K562 (cell line): ENCODE data around the gene PI4KA.

Experiments used
- CEBPB ChIP-seq: fragments of 450-650 bp; IDR thresholded peaks from 2 replicates; pipeline ENCODE4 v1.6.1; 2016; ENCODE audit warnings: missing genetic modification characterization, missing compliant biosample characterization
- CREM ChIP-seq: IDR thresholded peaks from 2 replicates; pipeline ENCODE4 v1.6.1; 2014; ENCODE audit warnings: antibody characterized with exemption, low read depth
- CTCF ChIP-seq, 3 experiments: IDR thresholded peaks in 2 of 3; conservative IDR thresholded peaks in 1 of 3; 2 replicates each; pipeline ENCODE4 v1.5.1; 2011 to 2012; ENCODE audit warnings: low read length in 3 of 3, mild to moderate bottlenecking in 3 of 3, control low read depth in 2 of 3, improper control_type of control experiment in 1 of 3, inconsistent platforms in 1 of 3, low read depth in 1 of 3, mixed read lengths in 1 of 3, moderate library complexity in 1 of 3; ENCODE audit not compliant: insufficient read depth in 2 of 3
- GTF3C2 ChIP-seq: IDR thresholded peaks from 3 replicates; pipeline ENCODE4 v1.6.1; 2011; ENCODE audit warnings: borderline replicate concordance, mild to moderate bottlenecking, moderate library complexity; ENCODE audit not compliant: insufficient read length; ENCODE audit errors: extremely low read depth
- HMG20B ChIP-seq: fragments of 250-450 bp; sonication (Bioruptor Pico); IDR thresholded peaks from 2 replicates; pipeline ENCODE4 v1.5.0; 2021; ENCODE audit warnings: mild to moderate bottlenecking
- MLX ChIP-seq, 2 experiments: fragments of 450-650 bp in 1 of 2; sonication (generic) in 1 of 2; formaldehyde crosslinking; conservative IDR thresholded peaks; 2 replicates each; pipeline versions ENCODE4 v1.4.0 to v1.8.1; 2020 to 2022; ENCODE audit warnings: mild to moderate bottlenecking in 1 of 2, missing genetic modification reagents in 1 of 2
- RHOXF2B ChIP-seq: fragments of 250-450 bp; sonication (Bioruptor Pico); conservative IDR thresholded peaks from 2 replicates; pipeline ENCODE4 v1.5.1; 2021
- SMARCC2 ChIP-seq: fragments of 450-650 bp; IDR thresholded peaks from 2 replicates; pipeline ENCODE4 v1.6.1; 2017; ENCODE audit warnings: antibody characterized with exemption, moderate library complexity, mild to moderate bottlenecking, low read depth
- TBL1XR1 ChIP-seq, 2 experiments: IDR thresholded peaks; 2 replicates each; pipeline ENCODE4 v1.6.1; 2012; ENCODE audit warnings: improper control_type of control experiment in 2 of 2, low read length in 2 of 2, mild to moderate bottlenecking in 1 of 2
- TRIM24 ChIP-seq, 2 experiments: fragments of 450-650 bp; IDR thresholded peaks; 2 replicates each; pipeline ENCODE4 v1.6.1; 2016
- ZNF592 ChIP-seq: fragments of 450-650 bp; IDR thresholded peaks from 2 replicates; pipeline ENCODE4 v1.6.1; 2017; ENCODE audit warnings: antibody characterized with exemption, mild to moderate bottlenecking

- no peak for TF ChIP-seq CTCF (IDR thresholded peaks at IDR 0.05 in 2 of 3, conservative IDR thresholded peaks at IDR 0.05 in 1 of 3; ENCODE audit: insufficient read depth in 2 of 3, low read depth in 1 of 3, low read length in 3 of 3)
- TF ChIP-seq CREM: no peak
- TF ChIP-seq MLX (CRISPR knock-in tag; conservative IDR thresholded peaks at IDR 0.05): no peak
- no peak for TF ChIP-seq GTF3C2
- TF ChIP-seq SMARCC2: no peak
- TF ChIP-seq CEBPB (tag): no peak
- TF ChIP-seq TBL1XR1 (IDR thresholded peaks at IDR 0.05; ENCODE audit: low read length in 2 of 2): no peak; a peak in 1 of 4 replicates
- no peak for TF ChIP-seq ZNF592
- TF ChIP-seq RHOXF2B (CRISPR knock-in tag): no peak
- no peak for TF ChIP-seq TRIM24 (IDR thresholded peaks at IDR 0.05)
- TF ChIP-seq HMG20B: no peak
These were observed 185.1 kb downstream of the PI4KA start for GRCh38 chr22:20673295-20674195.
